Right atrium auricular region (tissue), 2 donors: ENCODE data around the gene VKORC1. TPM values are rescaled to one million over a fixed set of nuclear protein-coding genes. Genes with fewer than 3 reads are reported as not detected.

Experiments used
- DNase-seq: peaks from one replicate; pipeline ENCODE4 v3.0.0-alpha.2; 2019; ENCODE audit warnings: low spot score
- H3K27ac ChIP-seq, 2 donors: fragments of 200-600 bp; sonication (generic); 1 replicate in 1 of 2; 2 replicates in 1 of 2; pipeline ENCODE4 v1.5.1; 2016 to 2019
- H3K27me3 ChIP-seq, 2 donors: fragments of 200-600 bp; sonication (generic); one replicate each; pipeline versions ENCODE4 v1.5.1 to v1.6.0; 2017 to 2019
- H3K36me3 ChIP-seq: fragments of 200-600 bp; sonication (generic); one replicate; pipeline ENCODE4 v1.5.1; 2016
- H3K4me1 ChIP-seq, 2 donors: fragments of 200-600 bp; sonication (generic); one replicate each; pipeline versions ENCODE4 v1.5.1 to v1.6.0; 2017 to 2019
- H3K4me3 ChIP-seq, 2 donors: fragments of 200-600 bp; sonication (generic); 1 replicate in 1 of 2; 2 replicates in 1 of 2; pipeline ENCODE4 v1.5.1; 2017 to 2019; ENCODE audit warnings: mild to moderate bottlenecking in 1 of 2, moderate library complexity in 1 of 2
- H3K9me3 ChIP-seq, 2 donors: fragments of 200-600 bp; sonication (generic); one replicate each; pipeline ENCODE4 v1.5.1; 2019
- total RNA-seq, 2 donors: library from RNA; depleted of rRNA; stranded (reverse); fragments of >200 nt; gene quantifications; one replicate each; pipeline ENCODE4 v1.1.0, GENCODE V29; 2016
- TF ChIP-seq, protein P1 (sequence below), 2 donors: fragments of 200-600 bp; sonication (generic); IDR thresholded peaks; one replicate each; pipeline ENCODE4 v1.5.1; 2019; ENCODE audit warnings: antibody characterized with exemption in 2 of 2

Gene VKORC1
- total RNA-seq, 2 donors from 2014 or later: 64.9 to 71.8 TPM

DNA sequence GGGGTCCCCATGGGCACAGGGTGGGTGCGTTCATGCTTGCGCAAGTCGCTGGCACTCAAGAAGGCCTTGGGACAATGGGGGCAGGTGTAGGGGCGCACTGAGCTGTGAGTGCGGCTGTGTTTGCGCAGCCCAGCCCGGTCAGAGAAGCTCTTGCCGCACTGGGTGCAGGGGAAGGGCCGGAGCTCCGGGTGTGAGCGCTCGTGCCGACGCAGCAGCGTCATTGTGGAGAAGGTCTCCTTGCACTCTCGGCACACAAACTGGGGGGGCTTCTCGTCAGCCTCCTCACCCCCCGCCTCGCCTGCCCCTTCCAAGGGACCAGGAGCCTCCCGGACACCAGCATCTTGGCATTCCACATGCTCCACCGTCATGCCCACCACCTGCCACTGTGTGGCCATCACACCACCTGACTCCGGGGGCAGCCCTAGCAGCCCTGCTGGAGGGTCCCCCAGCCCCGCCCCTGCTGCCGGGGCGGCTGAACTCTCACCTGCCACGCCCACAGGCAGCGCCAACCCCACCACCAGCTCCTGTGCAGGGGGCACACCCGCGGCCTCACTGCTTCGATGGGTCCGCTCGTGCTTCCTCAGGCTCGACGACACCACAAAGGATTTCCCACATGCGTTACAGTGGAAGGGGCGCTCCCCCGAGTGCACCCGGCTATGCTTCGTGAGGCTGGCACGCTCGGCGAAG lies 33.3 kb downstream of the VKORC1 start:
- Histone ChIP-seq H3K4me3 (no peak overlapping the region), H3K36me3 (peaks cover 25% of the 10 kb centered on the region), H3K4me1 (peaks cover 0 to 15% of the 10 kb centered on the region in 2 donors), H3K27ac (no peak overlapping the region), H3K27me3 (no peaks in the 10 kb centered on the region), H3K9me3 (no peaks in the 10 kb centered on the region)
- TF ChIP-seq, protein P1, sequence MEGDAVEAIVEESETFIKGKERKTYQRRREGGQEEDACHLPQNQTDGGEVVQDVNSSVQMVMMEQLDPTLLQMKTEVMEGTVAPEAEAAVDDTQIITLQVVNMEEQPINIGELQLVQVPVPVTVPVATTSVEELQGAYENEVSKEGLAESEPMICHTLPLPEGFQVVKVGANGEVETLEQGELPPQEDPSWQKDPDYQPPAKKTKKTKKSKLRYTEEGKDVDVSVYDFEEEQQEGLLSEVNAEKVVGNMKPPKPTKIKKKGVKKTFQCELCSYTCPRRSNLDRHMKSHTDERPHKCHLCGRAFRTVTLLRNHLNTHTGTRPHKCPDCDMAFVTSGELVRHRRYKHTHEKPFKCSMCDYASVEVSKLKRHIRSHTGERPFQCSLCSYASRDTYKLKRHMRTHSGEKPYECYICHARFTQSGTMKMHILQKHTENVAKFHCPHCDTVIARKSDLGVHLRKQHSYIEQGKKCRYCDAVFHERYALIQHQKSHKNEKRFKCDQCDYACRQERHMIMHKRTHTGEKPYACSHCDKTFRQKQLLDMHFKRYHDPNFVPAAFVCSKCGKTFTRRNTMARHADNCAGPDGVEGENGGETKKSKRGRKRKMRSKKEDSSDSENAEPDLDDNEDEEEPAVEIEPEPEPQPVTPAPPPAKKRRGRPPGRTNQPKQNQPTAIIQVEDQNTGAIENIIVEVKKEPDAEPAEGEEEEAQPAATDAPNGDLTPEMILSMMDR (IDR thresholded peaks at IDR 0.05): no peak
- DNase-seq: no peak

DNA sequence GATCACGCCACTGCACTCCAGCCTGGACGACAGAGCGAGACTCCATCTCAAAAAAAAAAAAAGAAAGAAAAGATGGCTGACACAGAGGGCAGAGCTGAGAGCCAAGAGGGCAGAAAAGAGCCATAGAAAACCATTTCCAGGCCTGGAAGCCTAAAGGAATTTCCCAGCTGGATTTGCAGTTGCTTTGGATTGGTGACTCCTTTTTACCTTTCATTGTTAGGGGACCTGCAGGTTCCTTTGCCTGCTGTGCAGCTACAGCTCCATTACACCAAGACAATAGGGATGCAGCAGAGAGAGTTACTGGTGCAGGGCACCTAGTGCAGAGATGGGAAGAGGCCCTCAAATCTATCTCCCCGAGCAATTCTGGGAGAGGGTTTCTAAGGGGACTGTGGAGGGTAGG lies 39.0 kb downstream of the VKORC1 start:
- Histone ChIP-seq H3K27ac (no peak overlapping the region), H3K9me3 (no peaks in the 10 kb centered on the region), H3K4me3 (no peak overlapping the region), H3K4me1 (no peaks in the 10 kb centered on the region), H3K36me3 (peaks cover 4% of the 10 kb centered on the region), H3K27me3 (no peaks in the 10 kb centered on the region)
- DNase-seq: no peak
- TF ChIP-seq, protein P1 (IDR thresholded peaks at IDR 0.05): no peak

DNA sequence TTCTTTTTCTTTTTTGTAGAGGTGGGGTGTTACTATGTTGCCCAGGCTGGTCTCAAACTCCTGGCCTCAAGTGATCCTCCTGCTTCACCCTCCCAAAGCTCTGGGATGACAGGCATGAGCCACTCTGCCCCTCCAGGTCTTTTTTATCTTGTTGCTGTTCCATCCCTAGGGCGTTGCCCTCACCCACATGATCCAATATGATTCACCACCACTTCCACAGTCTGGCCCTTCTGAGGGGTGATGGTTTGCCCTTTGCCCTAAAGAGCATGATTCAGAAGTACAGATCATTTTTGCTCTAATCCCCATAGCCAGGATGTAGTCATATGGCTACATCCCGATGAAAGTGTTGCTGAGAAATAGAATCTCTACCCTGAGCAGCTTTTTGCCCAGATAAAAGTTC lies 42.5 kb downstream of the VKORC1 start:
- Histone ChIP-seq H3K9me3 (no peaks in the 10 kb centered on the region), H3K27me3 (no peaks in the 10 kb centered on the region), H3K4me1 (no peaks in the 10 kb centered on the region), H3K27ac (no peak overlapping the region), H3K36me3 (no peaks in the 10 kb centered on the region), H3K4me3 (no peak overlapping the region)
- peak; percentile 64 for DNase-seq
- TF ChIP-seq, protein P1 (IDR thresholded peaks at IDR 0.05): no peak

DNA sequence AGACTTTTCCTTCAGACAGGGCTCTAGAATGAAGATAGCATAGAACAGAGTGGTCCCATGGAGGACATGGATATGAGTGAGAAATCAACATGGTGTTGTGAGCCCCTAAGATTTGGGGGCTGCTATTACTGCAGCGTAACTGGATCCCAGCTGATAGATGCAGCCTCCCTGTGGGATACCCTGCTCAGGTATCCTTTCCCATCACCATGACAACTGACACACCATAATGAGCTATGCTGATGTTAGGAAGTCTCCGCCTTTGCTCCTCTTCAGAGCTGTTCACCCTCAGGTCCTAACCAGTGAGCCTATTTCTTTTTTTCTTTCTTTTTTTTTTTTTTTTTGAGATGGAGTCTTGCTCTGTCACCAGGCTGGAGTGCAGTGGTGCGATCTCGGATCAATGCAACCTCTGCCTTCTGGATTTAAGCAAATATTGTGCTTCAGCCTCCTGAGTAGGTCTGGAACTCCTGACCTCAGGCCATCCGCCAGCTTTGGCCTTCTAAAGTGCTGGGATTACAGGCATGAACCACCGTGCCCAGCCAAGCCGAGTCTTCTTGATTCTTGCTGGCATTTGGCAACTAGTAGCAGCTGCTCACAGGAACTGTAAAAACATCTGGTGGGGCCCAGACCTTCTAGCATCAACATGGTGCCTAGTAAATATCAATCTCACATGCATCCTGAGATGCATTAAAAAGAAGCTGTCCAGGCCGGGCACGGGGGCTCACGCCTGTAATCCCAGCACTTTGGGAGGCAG lies 44.1 kb downstream of the VKORC1 start:
- Histone ChIP-seq H3K4me3 (no peak overlapping the region), H3K27me3 (no peaks in the 10 kb centered on the region), H3K27ac (no peak overlapping the region), H3K9me3 (no peaks in the 10 kb centered on the region), H3K4me1 (no peaks in the 10 kb centered on the region), H3K36me3 (no peaks in the 10 kb centered on the region)
- TF ChIP-seq, protein P1 (IDR thresholded peaks at IDR 0.05): no peak
- no peak for DNase-seq

DNA sequence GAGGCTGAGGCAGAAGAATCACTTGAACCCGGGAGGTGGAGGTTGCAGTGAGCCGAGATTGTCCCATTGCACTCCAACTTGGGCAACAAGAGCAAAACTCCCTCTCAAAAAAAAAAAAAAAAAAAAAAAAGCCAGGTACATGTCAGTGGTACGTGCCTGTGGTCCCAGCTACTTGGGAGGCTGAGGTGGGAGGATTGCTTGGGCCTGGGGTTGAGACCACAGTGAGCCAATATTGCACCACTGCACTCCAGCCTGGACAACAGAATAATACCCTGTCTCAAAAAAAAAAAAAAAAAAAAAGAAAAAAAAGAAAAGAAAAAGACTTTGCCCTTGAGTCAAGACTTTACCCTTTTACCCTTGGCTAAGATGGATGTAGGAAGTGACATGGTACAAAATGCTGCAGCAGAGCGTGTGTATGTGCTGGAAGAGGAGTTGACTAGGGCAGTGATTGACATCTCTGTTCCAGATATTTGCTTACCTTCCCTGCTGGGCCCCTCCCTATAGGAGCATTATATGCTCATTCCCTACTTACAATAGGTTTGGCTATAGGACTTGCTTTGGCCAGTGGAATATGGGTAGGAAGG lies 50.6 kb downstream of the VKORC1 start:
- Histone ChIP-seq H3K36me3 (peaks cover 37% of the 10 kb centered on the region), H3K4me1 (no peaks in the 10 kb centered on the region), H3K9me3 (no peaks in the 10 kb centered on the region), H3K27ac (no peak overlapping the region), H3K27me3 (no peaks in the 10 kb centered on the region), H3K4me3 (no peak overlapping the region)
- TF ChIP-seq, protein P1 (IDR thresholded peaks at IDR 0.05): no peak
- no peak for DNase-seq
